Body of pancreas (tissue), 4 donors: ENCODE data around the gene ZNF443. TPM values are rescaled to one million over a fixed set of nuclear protein-coding genes. Genes with fewer than 3 reads are reported as not detected.
A peak's percentile ranks its signal among the peaks of the same experiment; 100 is the strongest.
"Not testable (repeated sequence)": the region's sequence is repeated elsewhere in the genome, so short reads cannot be mapped to it uniquely, and the experiment has no call there.

Experiments
- ATAC-seq: fragments of 150-250 bp; one replicate; pipeline ENCODE4 v1.9.1; 2016
- DNase-seq, 4 donors: peaks; one replicate each; pipeline ENCODE4 v3.0.0-alpha.2; 2019
- H3K27ac ChIP-seq, 4 donors: fragments of 200-600 bp; sonication (generic); 1 replicate in 3 of 4; 2 replicates in 1 of 4; pipeline versions ENCODE4 v1.5.1 to v1.6.1; 2016 to 2019; ENCODE audit warnings: mild to moderate bottlenecking in 1 of 4, mixed read lengths in 1 of 4, moderate library complexity in 1 of 4
- H3K27me3 ChIP-seq, 2 donors: fragments of 200-600 bp; sonication (generic); one replicate each; pipeline ENCODE4 v1.6.0; 2016; ENCODE audit warnings: mild to moderate bottlenecking in 1 of 2
- H3K36me3 ChIP-seq, 2 donors: fragments of 200-600 bp; sonication (generic); replicated peaks in 1 of 2; 2 replicates each; pipeline ENCODE4 v1.5.1; 2016; ENCODE audit warnings: low read depth in 2 of 2; ENCODE audit not compliant: insufficient read depth in 1 of 2
- H3K4me1 ChIP-seq: fragments of 200-600 bp; sonication (generic); one replicate; pipeline ENCODE4 v1.6.0; 2016
- H3K4me3 ChIP-seq, 2 donors: fragments of 200-600 bp; sonication (generic); 1 replicate in 1 of 2; 2 replicates in 1 of 2; pipeline ENCODE4 v1.5.1; 2016 to 2019
- H3K9me3 ChIP-seq, 3 donors: fragments of 200-600 bp; sonication (generic); 1 replicate in 2 of 3; 2 replicates in 1 of 3; pipeline ENCODE4 v1.5.1; 2016
- CTCF ChIP-seq, 7 experiments: fragments of 450-650 bp in 4 of 7; fragments of 200-600 bp in 3 of 7; sonication (generic) in 3 of 7; IDR thresholded peaks; one replicate each; pipeline ENCODE4 v1.5.1; 2016 to 2019; ENCODE audit warnings: antibody characterized with exemption in 7 of 7
- POLR2A ChIP-seq, 3 donors: fragments of 450-650 bp; IDR thresholded peaks; one replicate each; pipeline ENCODE4 v1.6.1; 2016; ENCODE audit warnings: antibody characterized with exemption in 3 of 3, mild to moderate bottlenecking in 2 of 3
- WGBS, 2 donors: methylation state at CpG; one replicate each; pipeline ENCODE4 v1.1.5; 2017; 5-methylcytosine and 5-hydroxymethylcytosine counted together
- intact Hi-C: fragments of 100-400 bp; cut with DNase I; formaldehyde crosslinking; loops from one replicate; pipeline ENCODE4 v1.15.1; 2023
- total RNA-seq, 2 donors: library from RNA; depleted of rRNA; stranded (reverse); fragments of >200 nt; gene quantifications; one replicate each; pipeline ENCODE4 v1.1.0, GENCODE V29; 2016

The ZNF443 gene
- total RNA-seq, 2 donors from 2014 or later = 3.6 to 5.2 TPM

DNA sequence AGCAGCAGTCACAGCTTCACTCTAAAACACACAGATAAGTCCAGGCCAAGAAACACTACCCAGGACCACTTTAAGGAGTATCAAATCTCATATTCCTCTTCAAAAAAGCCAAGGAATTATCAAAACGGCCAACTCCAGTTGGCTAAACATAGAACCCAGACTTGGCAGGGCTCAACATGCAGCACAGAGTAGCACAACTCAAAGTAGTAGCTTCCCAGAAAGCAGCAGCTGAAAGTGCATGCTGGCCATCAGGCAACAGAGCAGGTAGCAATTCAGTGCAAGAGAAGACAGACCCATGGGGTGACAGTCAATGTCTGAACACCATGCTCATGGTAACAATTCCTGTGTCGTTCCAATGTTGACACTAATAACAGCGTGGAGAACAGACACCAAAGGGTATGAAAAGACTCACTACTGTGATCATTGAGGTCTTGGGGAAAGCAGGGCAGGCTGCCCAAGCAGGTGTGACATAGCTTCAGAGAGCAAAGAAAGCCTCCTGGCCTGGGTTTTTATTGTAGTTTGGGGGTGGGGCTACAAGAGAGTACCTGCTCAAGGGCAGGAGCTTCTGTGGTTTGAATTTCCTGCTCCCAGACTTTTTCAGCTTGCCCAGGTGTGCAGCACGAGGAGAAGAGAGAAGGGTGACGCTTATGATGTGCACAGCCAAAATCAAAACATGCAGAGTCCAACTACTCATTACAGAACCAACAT, 37.6 kb upstream of the ZNF443 start:
- H3K27me3 ChIP-seq = no peaks in the 10 kb centered on the region
- H3K36me3 ChIP-seq = no peaks in the 10 kb centered on the region
- peaks cover 14% of the 10 kb centered on the region for H3K4me1 ChIP-seq
- H3K9me3 ChIP-seq = no peaks in the 10 kb centered on the region
- no peak overlapping the region for H3K4me3 ChIP-seq
- DNase-seq (peak in 1 of 4 donors; percentile 35), ATAC-seq (peak; percentile 30)
- TF ChIP-seq POLR2A (IDR thresholded peaks at IDR 0.05) (no peak), CTCF (IDR thresholded peaks at IDR 0.05) (no peak)
- intact Hi-C loops = no loop called here
- 39 to 45% methylated on average over 5 of the region's 5 CpGs for WGBS, 2 donors
- peak overlapping the region in 1 of 4 donors; percentile 5 for H3K27ac ChIP-seq

- H3K27me3 ChIP-seq, ATAC-seq, H3K4me1 ChIP-seq, H3K27ac ChIP-seq, H3K4me3 ChIP-seq, DNase-seq, intact Hi-C loops: not testable (repeated sequence)
- H3K36me3 ChIP-seq = peaks cover 10 to 14% of the 10 kb centered on the region in 2 donors
- peaks cover 0 to 37% (median 0%) of the 10 kb centered on the region in 3 donors for H3K9me3 ChIP-seq
- WGBS, 2 donors = 98 to 100% methylated on average over 5 to 18 of the region's 33 CpGs
These were observed 26.8 kb upstream of the ZNF443 start for GRCh38 chr19:12467651-12468050.

GRCh38 chr19:12465211-12465610, 24.4 kb upstream of the ZNF443 start:
- WGBS, 2 donors = 75 to 97% methylated on average over 5 of the region's 5 CpGs
- ATAC-seq (no peak), DNase-seq (no peak)
- no peaks in the 10 kb centered on the region for H3K27me3 ChIP-seq
- H3K27ac ChIP-seq = no peak overlapping the region
- peaks cover 10 to 14% of the 10 kb centered on the region in 2 donors for H3K36me3 ChIP-seq
- no peak overlapping the region for H3K4me3 ChIP-seq
- TF ChIP-seq POLR2A (IDR thresholded peaks at IDR 0.05) = no peak
- TF ChIP-seq CTCF (IDR thresholded peaks at IDR 0.05) = no peak
- intact Hi-C loops = no loop called here
- H3K9me3 ChIP-seq = peaks cover 0 to 37% (median 0%) of the 10 kb centered on the region in 3 donors
- H3K4me1 ChIP-seq = no peaks in the 10 kb centered on the region

- H3K36me3 ChIP-seq = peaks cover 10 to 14% of the 10 kb centered on the region in 2 donors
These were observed 23.9 kb upstream of the ZNF443 start for GRCh38 chr19:12464769-12465168.

DNA sequence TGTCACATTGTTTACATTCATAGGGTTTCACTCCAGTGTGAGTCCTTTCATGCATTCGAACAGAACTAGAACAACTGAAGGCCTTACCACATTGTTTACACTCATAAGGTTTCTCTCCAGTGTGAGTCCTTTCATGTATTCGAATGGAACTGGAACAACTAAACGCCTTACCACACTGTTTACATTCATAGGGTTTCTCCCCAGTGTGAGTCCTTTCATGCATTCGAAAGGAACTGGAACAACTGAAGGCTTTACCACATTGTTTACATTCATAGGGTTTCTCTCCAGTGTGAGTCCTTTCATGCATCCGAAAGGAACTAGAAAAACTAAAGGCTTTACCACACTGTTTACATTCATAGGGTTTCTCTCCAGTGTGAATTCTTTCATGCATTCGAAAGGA, 23.3 kb upstream of the ZNF443 start:
- H3K27me3 ChIP-seq, DNase-seq, intact Hi-C loops, H3K4me3 ChIP-seq, ATAC-seq, H3K27ac ChIP-seq, H3K4me1 ChIP-seq: not testable (repeated sequence)
- WGBS, 2 donors = 93 to 96% methylated on average over 6 of the region's 6 CpGs
- Histone ChIP-seq H3K9me3 (peaks cover 0 to 37% (median 0%) of the 10 kb centered on the region in 3 donors), H3K36me3 (peaks cover 10 to 14% of the 10 kb centered on the region in 2 donors)

More at GRCh38 chr19:12464769-12465168, 23.9 kb upstream of the ZNF443 start:
- no peaks in the 10 kb centered on the region for H3K27me3 ChIP-seq
- TF ChIP-seq CTCF (IDR thresholded peaks at IDR 0.05) = no peak
- TF ChIP-seq POLR2A (IDR thresholded peaks at IDR 0.05) = no peak
- H3K4me3 ChIP-seq = no peak overlapping the region
- DNase-seq = no peak
- no peaks in the 10 kb centered on the region for H3K4me1 ChIP-seq
- intact Hi-C loops = no loop called here
- H3K27ac ChIP-seq = no peak overlapping the region
- ATAC-seq = no peak
- 94 to 98% methylated on average over 3 of the region's 3 CpGs for WGBS, 2 donors
- peaks cover 0 to 37% (median 0%) of the 10 kb centered on the region in 3 donors for H3K9me3 ChIP-seq

- WGBS, 2 donors = 41 to 53% methylated on average over 6 of the region's 6 CpGs
- TF ChIP-seq CTCF (IDR thresholded peaks at IDR 0.05) (no peak), POLR2A (IDR thresholded peaks at IDR 0.05) (no peak)
- intact Hi-C loops = no loop called here
- Histone ChIP-seq H3K9me3 (no peaks in the 10 kb centered on the region), H3K36me3 (no peaks in the 10 kb centered on the region), H3K27ac (peak overlapping the region in 1 of 4 donors; percentile 13), H3K4me1 (no peaks in the 10 kb centered on the region), H3K4me3 (no peak overlapping the region), H3K27me3 (no peaks in the 10 kb centered on the region)
- DNase-seq = peak; percentile 9 to 22 (median 20)
- no peak for ATAC-seq
These were observed 12.7 kb upstream of the ZNF443 start for GRCh38 chr19:12453495-12453894.
